ENCODE data around the gene ELOA.
A peak's percentile ranks its signal among the peaks of the same experiment; 100 is the strongest.
"Not testable (repeated sequence)": the region's sequence is repeated elsewhere in the genome, so short reads cannot be mapped to it uniquely, and the experiment has no call there.

The ELOA gene

DNA sequence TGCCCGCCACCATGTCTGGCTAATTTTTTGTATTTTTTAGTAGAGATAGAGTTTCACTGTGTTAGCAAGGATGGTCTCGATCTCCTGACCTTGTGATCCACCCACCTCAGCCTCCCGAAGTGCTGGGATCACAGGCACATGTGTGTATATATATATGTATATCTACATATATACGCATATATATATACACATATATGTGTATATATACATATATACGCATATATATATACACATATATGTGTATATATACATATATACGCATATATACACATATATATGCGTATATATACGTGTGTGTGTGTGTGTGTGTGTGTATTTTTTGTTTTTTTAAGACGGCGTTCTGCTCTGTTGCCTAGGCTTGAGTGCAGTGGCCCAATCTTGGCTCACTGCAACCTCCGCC lies 39.9 kb downstream of the ELOA start:
- not testable (repeated sequence) for DNase-seq (ENCODE audit: low spot score)

GRCh38 chr1:23784846-23785245 lies 41.6 kb downstream of the ELOA start:
- DNase-seq (ENCODE audit: low spot score) = no peak

DNA sequence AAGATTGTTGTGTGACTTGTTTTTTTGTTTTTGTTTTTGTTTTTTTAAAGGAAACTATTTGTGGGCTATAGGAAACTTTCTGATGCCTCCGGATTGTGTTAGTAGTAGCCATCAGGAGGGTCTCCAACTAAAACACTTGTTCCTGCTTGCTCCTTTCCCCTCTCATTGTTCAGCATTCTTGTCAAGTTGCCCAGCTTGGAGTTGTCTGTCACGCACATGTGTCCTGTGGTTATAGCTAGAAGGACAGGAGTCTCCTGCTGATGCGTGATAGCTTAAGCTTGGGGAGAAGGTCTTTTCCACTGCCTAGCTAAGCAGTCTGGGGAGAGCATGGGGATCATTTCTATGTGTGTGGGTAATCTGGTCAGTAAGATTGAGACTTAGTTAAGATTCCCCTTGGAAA lies 44.4 kb downstream of the ELOA start:
- DNase-seq (ENCODE audit: low spot score) = no peak

GRCh38 chr1:23788695-23789094 lies 45.4 kb downstream of the ELOA start:
- DNase-seq (ENCODE audit: low spot score) = no peak

DNA sequence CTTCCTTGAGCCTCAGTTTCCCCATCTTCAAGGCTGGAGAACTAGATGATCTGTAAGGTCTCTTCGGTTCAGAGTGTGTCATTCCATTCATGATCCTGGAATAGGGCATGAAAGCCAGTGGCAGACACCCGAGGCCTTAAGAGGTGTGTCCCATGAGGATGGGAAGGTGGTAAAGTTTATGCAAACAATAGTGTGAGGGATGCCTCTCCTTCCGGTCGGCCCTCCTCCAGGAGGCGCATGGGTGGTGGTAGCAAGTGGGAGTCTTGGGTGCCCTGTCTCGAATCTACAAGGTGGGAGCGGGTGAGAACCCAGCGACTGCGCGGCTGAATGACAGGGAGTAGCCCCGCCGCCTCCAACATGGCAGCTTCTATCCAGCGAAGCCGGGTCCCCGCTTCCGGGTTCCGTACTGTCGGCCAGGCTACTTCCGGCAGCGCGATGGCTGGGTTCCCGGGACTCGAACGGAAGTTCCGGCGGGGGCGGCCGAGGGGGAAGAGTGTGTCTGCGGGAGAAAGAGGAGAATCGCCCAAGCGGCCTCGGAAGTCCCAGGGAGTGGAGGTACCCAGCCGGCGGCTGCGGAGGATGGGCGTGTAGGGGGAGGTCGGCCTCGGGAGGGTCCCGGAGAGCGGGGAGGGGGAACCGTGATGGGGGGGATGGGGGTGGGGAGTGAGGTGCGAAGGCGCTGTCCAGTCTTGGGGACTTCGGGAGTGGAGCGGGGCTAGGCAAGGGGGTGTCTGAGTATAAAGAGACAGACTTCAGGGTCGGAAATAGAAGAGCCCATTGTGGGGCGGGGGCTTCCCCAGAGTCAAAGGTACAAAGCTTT lies 47.6 kb downstream of the ELOA start, which contains the start of gene LYPLA2:
TSS of gene LYPLA2 (plus strand) at position 450 of the 820 bp plus-strand sequence. CDS start 1,538 bp downstream, outside the sequence.
- DNase-seq (ENCODE audit: low spot score) = peak; percentile 82

DNA sequence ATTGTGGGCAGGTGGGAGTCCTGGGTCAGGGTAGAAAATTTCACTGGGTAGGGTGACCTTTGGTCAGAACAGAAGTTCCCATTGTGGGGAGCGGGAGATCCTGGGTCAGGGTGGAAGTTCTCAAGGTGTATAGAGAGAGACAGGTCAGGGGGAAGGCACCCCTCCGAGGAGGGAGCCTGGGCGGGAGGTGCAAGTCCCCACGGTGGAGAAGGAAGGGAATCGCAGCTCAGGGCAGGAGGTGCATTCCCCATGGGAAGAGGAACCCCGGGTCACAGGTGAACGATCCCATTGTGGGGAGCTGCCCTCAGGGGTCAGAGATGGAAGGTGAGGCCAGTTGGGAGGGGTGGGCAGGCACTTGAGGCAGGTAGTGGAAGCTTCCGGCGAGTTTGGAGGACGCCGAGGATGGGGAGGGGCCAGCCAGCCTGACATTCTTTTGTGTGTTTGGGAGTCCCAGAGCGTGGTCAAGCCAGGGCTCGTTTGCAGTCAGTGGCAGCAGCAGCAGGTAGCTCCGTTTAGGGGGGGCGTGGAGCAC lies 48.3 kb downstream of the ELOA start:
- DNase-seq (ENCODE audit: low spot score) = no peak

- no peak for DNase-seq (ENCODE audit: low spot score)
Observed at GRCh38 chr1:23792151-23792945, 49.1 kb downstream of the ELOA start.

GRCh38 chr1:23793018-23793781 lies 49.9 kb downstream of the ELOA start:
- DNase-seq (ENCODE audit: low spot score) = peak; percentile 83

- no peak for DNase-seq (ENCODE audit: low spot score)
Observed at GRCh38 chr1:23793861-23794731, 50.8 kb downstream of the ELOA start.

GRCh38 chr1:23794732-23795182 lies 51.5 kb downstream of the ELOA start:
- not testable (repeated sequence) for DNase-seq (ENCODE audit: low spot score)

DNA sequence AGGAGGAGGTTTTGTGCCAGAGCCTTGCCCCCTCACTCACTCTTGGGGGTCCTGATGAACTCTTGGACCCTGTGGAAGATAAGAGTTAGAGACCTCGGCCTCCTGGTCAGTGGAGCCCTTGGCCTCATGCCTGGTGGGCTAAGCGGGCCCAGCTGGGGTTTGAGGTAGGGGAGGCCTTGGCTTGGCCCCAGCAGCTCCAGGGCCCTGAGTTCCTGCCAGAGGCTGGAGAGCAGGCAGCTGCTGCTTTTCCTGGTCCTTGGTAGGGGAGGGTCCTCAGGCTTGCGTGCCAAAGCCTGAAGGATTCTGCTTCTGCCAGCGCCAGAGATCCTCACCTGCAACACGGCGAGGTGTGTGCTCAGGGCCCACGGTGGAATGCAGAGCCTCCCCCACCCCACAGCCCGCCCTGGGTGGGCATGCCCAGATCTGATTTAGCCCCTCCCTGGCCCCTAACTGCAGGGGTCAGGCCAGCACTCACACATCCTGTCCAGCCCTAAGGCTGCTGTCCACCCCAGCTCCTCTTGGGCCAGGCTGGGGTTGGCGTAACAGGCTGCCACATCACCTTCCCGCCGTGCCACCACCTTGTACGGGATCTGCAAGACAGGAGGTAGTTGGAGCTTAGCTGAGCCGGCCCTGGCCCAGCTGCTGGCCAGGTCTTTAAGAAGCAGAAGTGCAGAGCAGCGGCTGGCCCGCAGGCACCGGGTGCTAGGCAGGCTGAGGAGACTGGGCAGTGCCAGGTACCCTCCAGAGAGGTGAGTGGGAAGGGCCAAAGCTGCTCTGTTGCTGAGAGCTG lies 52.6 kb downstream of the ELOA start:
- DNase-seq (ENCODE audit: low spot score) = no peak

DNA sequence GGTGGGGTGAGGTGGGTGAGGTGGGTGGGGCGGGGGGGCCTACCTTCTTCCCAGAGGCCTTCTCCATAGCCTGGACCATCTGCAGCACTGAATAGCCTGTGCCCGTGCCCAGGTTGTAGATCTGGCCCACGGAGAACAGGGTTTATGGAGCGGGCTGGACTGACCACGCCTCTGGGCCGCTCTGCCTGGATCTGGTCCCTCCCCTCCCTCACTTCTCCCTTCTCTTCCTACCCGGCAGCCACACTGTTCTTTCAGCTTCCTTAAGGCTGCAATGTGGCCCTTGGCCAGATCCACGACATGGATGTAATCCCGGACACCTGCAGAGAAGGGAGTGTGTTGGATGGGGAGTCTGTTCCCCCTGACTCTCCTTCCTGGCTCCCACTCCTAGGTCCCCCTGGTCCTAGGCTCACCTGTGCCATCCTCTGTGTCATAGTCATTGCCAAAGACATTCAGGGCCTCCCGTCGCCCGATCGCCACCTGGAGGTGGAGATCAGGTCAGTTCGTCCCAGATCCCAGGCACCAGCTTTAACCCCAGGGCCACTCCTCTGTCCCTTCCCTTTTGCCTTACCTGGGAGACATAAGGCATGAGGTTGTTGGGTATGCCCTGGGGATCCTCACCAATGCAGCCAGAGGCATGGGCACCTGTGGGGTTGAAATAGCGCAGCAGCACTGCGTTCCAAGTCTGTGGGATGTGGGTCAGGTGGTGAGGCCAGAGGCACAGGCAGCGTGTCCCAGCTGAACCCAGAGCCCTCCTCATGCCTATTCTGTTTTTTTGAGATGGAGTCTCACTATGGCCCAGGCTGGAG lies 53.4 kb downstream of the ELOA start:
- peak; percentile 41 for DNase-seq (ENCODE audit: low spot score)

- DNase-seq (ENCODE audit: low spot score) = no peak
Observed at GRCh38 chr1:23797478-23798448, 54.5 kb downstream of the ELOA start.

DNA sequence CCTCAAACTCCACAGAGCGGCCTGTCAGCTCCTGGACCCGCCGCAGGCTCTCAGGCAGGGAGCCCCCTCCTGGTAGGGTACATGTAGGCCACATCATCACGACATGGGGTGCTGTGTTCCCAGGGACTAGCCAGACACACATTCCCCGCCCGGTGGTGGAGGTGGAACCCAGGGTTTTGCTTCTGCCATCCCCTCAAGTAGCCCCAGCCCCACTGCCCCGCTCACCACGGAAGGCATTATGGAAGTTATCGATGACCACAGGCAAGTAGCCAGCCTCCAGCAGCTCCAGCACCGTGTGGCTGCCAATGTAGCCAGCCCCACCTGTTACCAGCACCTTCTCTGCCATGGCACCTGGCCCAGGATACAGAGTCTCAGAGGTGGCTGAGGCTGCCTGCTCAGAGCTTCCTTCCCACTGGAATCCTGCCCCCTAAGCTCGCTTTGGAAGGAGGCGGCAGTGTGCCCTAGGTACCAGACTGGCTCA lies 55.4 kb downstream of the ELOA start:
- DNase-seq (ENCODE audit: low spot score) = no peak

- no peak for DNase-seq (ENCODE audit: low spot score)
Observed at GRCh38 chr1:23799255-23799569, 55.9 kb downstream of the ELOA start.

GRCh38 chr1:23799570-23800399 lies 56.5 kb downstream of the ELOA start:
- no peak for DNase-seq (ENCODE audit: low spot score)
